HepG2 (cell line): Measurements from ENCODE around the gene FAM117B. TPM values are rescaled to one million over a fixed set of nuclear protein-coding genes. Genes with fewer than 3 reads are reported as not detected.

Experiments
- MAFK ChIP-seq, 2 experiments: IDR thresholded peaks in 1 of 2; conservative IDR thresholded peaks in 1 of 2; 2 replicates each; pipeline ENCODE4 v1.6.1; 2011; ENCODE audit warnings: improper control_type of control experiment in 2 of 2, low read length in 2 of 2
- MBD4 ChIP-seq: IDR thresholded peaks from 2 replicates; pipeline ENCODE4 v1.6.1; 2012; ENCODE audit warnings: low read length, inconsistent platforms, borderline replicate concordance
- RBM39 ChIP-seq: fragments of 200-400 bp; formaldehyde crosslinking; IDR thresholded peaks from one replicate; pipeline ENCODE4 v1.6.1; 2018; ENCODE audit warnings: antibody characterized with exemption, mild to moderate bottlenecking, low read depth, low read length; ENCODE audit not compliant: poor library complexity, severe bottlenecking
- SOX13 ChIP-seq, 3 experiments: fragments of 450-650 bp in 1 of 3; sonication (generic) in 1 of 3; formaldehyde crosslinking in 1 of 3; IDR thresholded peaks in 2 of 3; conservative IDR thresholded peaks in 1 of 3; 2 replicates each; pipeline versions ENCODE4 v1.5.0 to v1.6.1; 2016 to 2020; ENCODE audit warnings: antibody characterized with exemption in 1 of 3, mild to moderate bottlenecking in 1 of 3, missing compliant biosample characterization in 1 of 3, missing genetic modification reagents in 1 of 3, moderate library complexity in 1 of 3
- ZNF160 ChIP-seq: sonication (generic); formaldehyde crosslinking; IDR thresholded peaks from 2 replicates; pipeline ENCODE4 v1.8.0; 2022; ENCODE audit warnings: mild to moderate bottlenecking, inconsistent platforms, missing genetic modification reagents
- ZNF441 ChIP-seq: sonication (generic); formaldehyde crosslinking; IDR thresholded peaks from 2 replicates; pipeline ENCODE4 v1.7.0; 2021; ENCODE audit warnings: missing genetic modification reagents, borderline replicate concordance
- ZNF530 ChIP-seq: sonication (generic); formaldehyde crosslinking; IDR thresholded peaks from 2 replicates; pipeline ENCODE4 v1.5.0; 2020; ENCODE audit warnings: low read depth, mild to moderate bottlenecking, missing genetic modification reagents
- ZNF557 ChIP-seq: sonication (generic); formaldehyde crosslinking; IDR thresholded peaks from 2 replicates; pipeline ENCODE4 v1.4.0; 2020; ENCODE audit warnings: missing genetic modification reagents
- ZNF75D ChIP-seq: sonication (generic); formaldehyde crosslinking; IDR thresholded peaks from 2 replicates; pipeline ENCODE4 v1.8.1; 2023; ENCODE audit warnings: missing genetic modification reagents, mild to moderate bottlenecking, borderline replicate concordance
- ZNF780A ChIP-seq: sonication (generic); formaldehyde crosslinking; IDR thresholded peaks from 2 replicates; pipeline ENCODE4 v1.8.0; 2022; ENCODE audit warnings: mild to moderate bottlenecking, missing genetic modification reagents, moderate library complexity
- ZZZ3 ChIP-seq: sonication (generic); formaldehyde crosslinking; IDR thresholded peaks from 2 replicates; pipeline ENCODE4 v1.4.0; 2020; ENCODE audit warnings: missing genetic modification reagents, mild to moderate bottlenecking, borderline replicate concordance
- polyA plus RNA-seq, 8 experiments: library from polyadenylated mRNA; depleted of rRNA in 3 of 8; stranded (reverse) in 7 of 8; unstranded in 1 of 8; fragments of >200 nt; fragmentation: Illumina TruSeq in 4 of 8; extraction: Trizol in 4 of 8; gene quantifications; 2 replicates each; pipeline versions ENCODE4 v1.2.1 to v1.2.3, GENCODE V29; 2011 to 2016; ENCODE audit warnings: low read depth in 4 of 8, missing spikeins in 1 of 8, mixed read lengths in 1 of 8; ENCODE audit not compliant: insufficient read depth in 1 of 8
- total RNA-seq, 5 experiments: library from RNA; depleted of rRNA; stranded (reverse); fragments of >200 nt; fragmentation: Illumina TruSeq; extraction: Trizol; gene quantifications; 2 replicates each; pipeline ENCODE4 v1.2.3, GENCODE V29; 2016; ENCODE audit warnings: low read depth in 1 of 5
- TF ChIP-seq, protein P1 (sequence below): sonication (generic); formaldehyde crosslinking; IDR thresholded peaks from 2 replicates; pipeline ENCODE4 v1.5.1; 2020; ENCODE audit warnings: mild to moderate bottlenecking, missing genetic modification reagents, moderate library complexity
- TF ChIP-seq, protein P2 (sequence below): fragments of 450-650 bp; IDR thresholded peaks from 2 replicates; pipeline ENCODE4 v1.6.1; 2017
- TF ChIP-seq, protein P3 (sequence below): sonication (generic); formaldehyde crosslinking; conservative IDR thresholded peaks from 2 replicates; pipeline ENCODE4 v1.4.0; 2020; ENCODE audit warnings: mild to moderate bottlenecking, missing genetic modification reagents, moderate library complexity

FAM117B gene
- total and polyA plus RNA-seq, 2 of the 13 experiments (the other 11 are each of a cell fraction or from before 2014, with no cell fraction given): 5.8 to 11.0 TPM

DNA sequence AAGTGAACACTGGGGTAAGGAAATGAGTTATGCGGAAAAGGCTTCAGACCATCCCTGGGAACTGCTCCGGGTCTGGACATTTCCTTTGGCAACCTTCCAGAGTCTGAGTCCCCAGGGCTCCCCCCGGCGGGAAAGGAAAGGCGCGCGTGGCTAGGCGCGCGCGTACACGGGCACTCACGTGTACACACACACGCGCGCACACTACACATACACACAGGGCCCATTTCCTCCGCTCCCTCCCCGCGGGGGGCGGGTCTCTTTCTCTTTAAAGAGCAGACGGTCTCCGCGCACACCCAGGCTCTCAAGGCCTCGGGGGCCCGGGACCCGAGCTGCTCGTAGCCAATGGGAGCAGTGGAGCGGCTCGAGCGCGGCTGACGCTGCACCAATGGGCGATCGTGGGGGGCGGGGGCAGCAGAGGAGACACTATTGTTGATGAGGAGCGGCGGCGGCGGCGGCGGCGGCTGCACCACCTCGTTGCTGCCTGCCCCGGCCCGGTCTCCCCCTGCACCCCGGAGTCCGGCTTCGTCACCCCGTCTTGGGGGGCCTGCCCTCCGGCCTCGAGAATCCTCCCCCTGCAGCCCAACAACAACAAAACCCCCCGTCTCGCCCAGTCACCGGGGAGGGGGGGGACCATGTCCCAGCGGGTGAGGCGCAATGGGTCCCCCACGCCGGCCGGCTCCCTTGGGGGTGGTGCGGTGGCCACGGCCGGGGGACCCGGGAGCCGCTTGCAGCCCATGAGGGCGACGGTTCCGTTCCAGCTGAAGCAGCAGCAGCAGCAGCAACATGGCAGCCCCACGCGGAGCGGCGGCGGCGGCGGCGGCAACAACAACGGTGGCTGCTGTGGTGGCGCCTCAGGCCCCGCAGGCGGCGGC lies at the start of gene FAM117B (continued):
- TF ChIP-seq RBM39 (peak; percentile 68), ZNF557 (CRISPR knock-in tag) (0 out of 2 replicates have a peak, but pooled peaks have one; percentile 82), ZNF780A (no peak), ZZZ3 (CRISPR knock-in tag) (no peak), MBD4 (no peak), ZNF75D (no peak), ZNF530 (0 out of 2 replicates have a peak, but pooled peaks have one; percentile 44), MAFK (conservative IDR thresholded peaks at IDR 0.05 in 1 of 2, IDR thresholded peaks at IDR 0.05 in 1 of 2; ENCODE audit: low read length in 2 of 2) (no peak), ZNF441 (CRISPR knock-in tag) (peak; percentile 28; the same call in 1 of the 2 replicates), SOX13 (IDR thresholded peaks at IDR 0.05) (no peak; the same call in 1 of the 2 replicates), SOX13 (CRISPR knock-in tag; conservative IDR thresholded peaks at IDR 0.05 in 1 of 2, IDR thresholded peaks at IDR 0.05 in 1 of 2) (peak in 1 of 2 experiments; percentile 65; a peak in 2 of 4 replicates), ZNF160 (peak; percentile 74)
- TF ChIP-seq, protein P1, sequence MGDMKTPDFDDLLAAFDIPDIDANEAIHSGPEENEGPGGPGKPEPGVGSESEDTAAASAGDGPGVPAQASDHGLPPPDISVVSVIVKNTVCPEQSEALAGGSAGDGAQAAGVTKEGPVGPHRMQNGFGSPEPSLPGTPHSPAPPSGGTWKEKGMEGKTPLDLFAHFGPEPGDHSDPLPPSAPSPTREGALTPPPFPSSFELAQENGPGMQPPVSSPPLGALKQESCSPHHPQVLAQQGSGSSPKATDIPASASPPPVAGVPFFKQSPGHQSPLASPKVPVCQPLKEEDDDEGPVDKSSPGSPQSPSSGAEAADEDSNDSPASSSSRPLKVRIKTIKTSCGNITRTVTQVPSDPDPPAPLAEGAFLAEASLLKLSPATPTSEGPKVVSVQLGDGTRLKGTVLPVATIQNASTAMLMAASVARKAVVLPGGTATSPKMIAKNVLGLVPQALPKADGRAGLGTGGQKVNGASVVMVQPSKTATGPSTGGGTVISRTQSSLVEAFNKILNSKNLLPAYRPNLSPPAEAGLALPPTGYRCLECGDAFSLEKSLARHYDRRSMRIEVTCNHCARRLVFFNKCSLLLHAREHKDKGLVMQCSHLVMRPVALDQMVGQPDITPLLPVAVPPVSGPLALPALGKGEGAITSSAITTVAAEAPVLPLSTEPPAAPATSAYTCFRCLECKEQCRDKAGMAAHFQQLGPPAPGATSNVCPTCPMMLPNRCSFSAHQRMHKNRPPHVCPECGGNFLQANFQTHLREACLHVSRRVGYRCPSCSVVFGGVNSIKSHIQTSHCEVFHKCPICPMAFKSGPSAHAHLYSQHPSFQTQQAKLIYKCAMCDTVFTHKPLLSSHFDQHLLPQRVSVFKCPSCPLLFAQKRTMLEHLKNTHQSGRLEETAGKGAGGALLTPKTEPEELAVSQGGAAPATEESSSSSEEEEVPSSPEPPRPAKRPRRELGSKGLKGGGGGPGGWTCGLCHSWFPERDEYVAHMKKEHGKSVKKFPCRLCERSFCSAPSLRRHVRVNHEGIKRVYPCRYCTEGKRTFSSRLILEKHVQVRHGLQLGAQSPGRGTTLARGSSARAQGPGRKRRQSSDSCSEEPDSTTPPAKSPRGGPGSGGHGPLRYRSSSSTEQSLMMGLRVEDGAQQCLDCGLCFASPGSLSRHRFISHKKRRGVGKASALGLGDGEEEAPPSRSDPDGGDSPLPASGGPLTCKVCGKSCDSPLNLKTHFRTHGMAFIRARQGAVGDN (CRISPR knock-in tag): peak; percentile 95
- TF ChIP-seq, protein P2, sequence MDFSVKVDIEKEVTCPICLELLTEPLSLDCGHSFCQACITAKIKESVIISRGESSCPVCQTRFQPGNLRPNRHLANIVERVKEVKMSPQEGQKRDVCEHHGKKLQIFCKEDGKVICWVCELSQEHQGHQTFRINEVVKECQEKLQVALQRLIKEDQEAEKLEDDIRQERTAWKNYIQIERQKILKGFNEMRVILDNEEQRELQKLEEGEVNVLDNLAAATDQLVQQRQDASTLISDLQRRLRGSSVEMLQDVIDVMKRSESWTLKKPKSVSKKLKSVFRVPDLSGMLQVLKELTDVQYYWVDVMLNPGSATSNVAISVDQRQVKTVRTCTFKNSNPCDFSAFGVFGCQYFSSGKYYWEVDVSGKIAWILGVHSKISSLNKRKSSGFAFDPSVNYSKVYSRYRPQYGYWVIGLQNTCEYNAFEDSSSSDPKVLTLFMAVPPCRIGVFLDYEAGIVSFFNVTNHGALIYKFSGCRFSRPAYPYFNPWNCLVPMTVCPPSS: no peak
- TF ChIP-seq, protein P3, sequence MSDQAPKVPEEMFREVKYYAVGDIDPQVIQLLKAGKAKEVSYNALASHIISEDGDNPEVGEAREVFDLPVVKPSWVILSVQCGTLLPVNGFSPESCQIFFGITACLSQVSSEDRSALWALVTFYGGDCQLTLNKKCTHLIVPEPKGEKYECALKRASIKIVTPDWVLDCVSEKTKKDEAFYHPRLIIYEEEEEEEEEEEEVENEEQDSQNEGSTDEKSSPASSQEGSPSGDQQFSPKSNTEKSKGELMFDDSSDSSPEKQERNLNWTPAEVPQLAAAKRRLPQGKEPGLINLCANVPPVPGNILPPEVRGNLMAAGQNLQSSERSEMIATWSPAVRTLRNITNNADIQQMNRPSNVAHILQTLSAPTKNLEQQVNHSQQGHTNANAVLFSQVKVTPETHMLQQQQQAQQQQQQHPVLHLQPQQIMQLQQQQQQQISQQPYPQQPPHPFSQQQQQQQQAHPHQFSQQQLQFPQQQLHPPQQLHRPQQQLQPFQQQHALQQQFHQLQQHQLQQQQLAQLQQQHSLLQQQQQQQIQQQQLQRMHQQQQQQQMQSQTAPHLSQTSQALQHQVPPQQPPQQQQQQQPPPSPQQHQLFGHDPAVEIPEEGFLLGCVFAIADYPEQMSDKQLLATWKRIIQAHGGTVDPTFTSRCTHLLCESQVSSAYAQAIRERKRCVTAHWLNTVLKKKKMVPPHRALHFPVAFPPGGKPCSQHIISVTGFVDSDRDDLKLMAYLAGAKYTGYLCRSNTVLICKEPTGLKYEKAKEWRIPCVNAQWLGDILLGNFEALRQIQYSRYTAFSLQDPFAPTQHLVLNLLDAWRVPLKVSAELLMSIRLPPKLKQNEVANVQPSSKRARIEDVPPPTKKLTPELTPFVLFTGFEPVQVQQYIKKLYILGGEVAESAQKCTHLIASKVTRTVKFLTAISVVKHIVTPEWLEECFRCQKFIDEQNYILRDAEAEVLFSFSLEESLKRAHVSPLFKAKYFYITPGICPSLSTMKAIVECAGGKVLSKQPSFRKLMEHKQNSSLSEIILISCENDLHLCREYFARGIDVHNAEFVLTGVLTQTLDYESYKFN (CRISPR knock-in tag): peak; percentile 73
